Hepatocyte (in vitro differentiated cells): ENCODE measurements around the gene SHF.

ENCODE experiments used
- EZH2 ChIP-seq: fragments of 200-600 bp; sonication (generic); IDR thresholded peaks from 2 replicates; pipeline ENCODE4 v1.6.1; 2016; ENCODE audit warnings: antibody characterized with exemption, mild to moderate bottlenecking, borderline replicate concordance
- EZH2phosphoT487 ChIP-seq: fragments of 200-600 bp; sonication (generic); IDR thresholded peaks from one replicate; pipeline ENCODE4 v1.6.1; 2018; ENCODE audit warnings: antibody characterized with exemption, mild to moderate bottlenecking, low read depth, moderate library complexity; ENCODE audit not compliant: unreplicated experiment, severe bottlenecking
- TF ChIP-seq, protein P1 (sequence below): fragments of 200-600 bp; sonication (generic); IDR thresholded peaks from 2 replicates; pipeline ENCODE4 v1.5.1; 2016; ENCODE audit warnings: antibody characterized with exemption, mild to moderate bottlenecking; ENCODE audit not compliant: poor library complexity

- TF ChIP-seq, protein P1, sequence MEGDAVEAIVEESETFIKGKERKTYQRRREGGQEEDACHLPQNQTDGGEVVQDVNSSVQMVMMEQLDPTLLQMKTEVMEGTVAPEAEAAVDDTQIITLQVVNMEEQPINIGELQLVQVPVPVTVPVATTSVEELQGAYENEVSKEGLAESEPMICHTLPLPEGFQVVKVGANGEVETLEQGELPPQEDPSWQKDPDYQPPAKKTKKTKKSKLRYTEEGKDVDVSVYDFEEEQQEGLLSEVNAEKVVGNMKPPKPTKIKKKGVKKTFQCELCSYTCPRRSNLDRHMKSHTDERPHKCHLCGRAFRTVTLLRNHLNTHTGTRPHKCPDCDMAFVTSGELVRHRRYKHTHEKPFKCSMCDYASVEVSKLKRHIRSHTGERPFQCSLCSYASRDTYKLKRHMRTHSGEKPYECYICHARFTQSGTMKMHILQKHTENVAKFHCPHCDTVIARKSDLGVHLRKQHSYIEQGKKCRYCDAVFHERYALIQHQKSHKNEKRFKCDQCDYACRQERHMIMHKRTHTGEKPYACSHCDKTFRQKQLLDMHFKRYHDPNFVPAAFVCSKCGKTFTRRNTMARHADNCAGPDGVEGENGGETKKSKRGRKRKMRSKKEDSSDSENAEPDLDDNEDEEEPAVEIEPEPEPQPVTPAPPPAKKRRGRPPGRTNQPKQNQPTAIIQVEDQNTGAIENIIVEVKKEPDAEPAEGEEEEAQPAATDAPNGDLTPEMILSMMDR: no peak
- no peak for TF ChIP-seq EZH2
- TF ChIP-seq EZH2phosphoT487: no peak
These were observed 68.8 kb downstream of the SHF start for GRCh38 chr15:45118996-45119395.
